T47D (cell line): Measurements from ENCODE around the gene MAP3K20.
A peak's percentile ranks its signal among the peaks of the same experiment; 100 is the strongest.
"Not testable (repeated sequence)": the region's sequence is repeated elsewhere in the genome, so short reads cannot be mapped to it uniquely, and the experiment has no call there.

Experiments
- DNase-seq, 2 experiments: peaks; one replicate each; pipeline versions ENCODE4 v3.0.0 to v3.0.0-alpha.2; 2011 to 2012; ENCODE audit warnings: low read depth in 1 of 2, low spot score in 1 of 2
- JUND ChIP-seq: IDR thresholded peaks from 2 replicates; pipeline ENCODE4 v1.6.1; 2012; ENCODE audit warnings: low read depth
- in situ Hi-C: cut with HindIII; loops from 2 replicates; pipeline ENCODE4 v1.10.0; 2016; ENCODE audit warnings: low sequenced_read_pairs, low pct_unique_long_range_greater_than_20kb

Gene MAP3K20

DNA sequence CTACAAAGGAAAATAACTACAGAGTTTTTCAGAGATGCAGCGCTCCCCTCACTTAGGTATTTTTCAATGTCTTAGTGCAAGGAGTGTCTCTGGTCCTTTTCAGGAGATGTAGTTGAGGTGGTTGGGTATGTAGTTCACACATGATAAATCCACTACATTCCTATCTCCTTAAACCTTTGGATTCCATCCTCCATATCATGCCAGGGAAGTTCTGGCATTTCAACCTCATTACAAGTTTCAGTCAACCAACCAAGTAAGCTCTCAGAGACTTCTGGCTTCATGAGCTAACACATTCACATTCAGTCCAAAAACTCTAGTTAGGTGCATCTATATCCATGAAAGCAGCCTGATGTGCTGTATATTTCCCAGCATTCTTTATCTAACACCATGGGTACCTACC lies 47.3 kb downstream of the MAP3K20 start:
- in situ Hi-C loops, result no loop called here
- DNase-seq, result no peak
- no peak for TF ChIP-seq JUND

DNA sequence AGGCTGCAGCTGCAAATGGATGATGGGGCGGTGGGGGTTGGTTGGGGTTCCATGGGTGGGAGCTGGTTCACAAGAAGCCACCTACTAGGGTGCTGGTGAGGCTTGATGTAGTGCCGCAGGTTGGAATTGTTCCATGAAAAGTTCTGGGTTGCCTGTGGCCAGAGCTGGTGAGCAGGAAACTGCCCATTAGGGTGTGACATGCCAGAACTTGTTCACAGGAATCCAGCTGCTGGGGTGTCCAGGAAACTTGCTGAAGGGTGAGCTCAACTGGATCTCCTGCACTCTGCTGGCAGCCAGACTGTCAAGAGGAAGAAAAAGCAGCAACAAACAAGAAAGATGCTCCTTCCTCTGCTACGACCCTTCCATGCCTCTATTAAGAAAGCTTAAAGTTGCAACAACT lies 48.8 kb downstream of the MAP3K20 start:
- peak in 1 of 2 experiments; percentile 46 for DNase-seq
- in situ Hi-C loops, result no loop called here
- TF ChIP-seq JUND, result no peak

DNA sequence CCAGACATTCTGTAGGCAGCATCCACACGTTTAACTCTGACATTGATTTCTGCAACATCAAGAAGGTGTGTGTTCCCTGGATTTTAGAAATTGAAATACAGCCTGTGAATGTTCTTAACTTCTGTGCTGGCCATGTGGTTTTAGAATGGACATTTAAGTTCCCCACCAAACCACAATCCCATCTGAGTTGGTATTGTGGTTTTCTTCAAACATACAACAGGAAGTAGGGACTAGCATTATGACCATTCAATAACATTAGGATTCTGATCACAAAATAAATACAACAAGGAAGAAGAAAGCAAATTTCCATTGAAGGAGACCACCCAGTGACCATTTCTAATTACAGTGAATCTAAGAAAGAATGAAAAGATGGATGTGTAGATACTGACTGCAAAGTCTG lies 51.2 kb downstream of the MAP3K20 start:
- in situ Hi-C loops, result no loop called here
- DNase-seq, result no peak
- no peak for TF ChIP-seq JUND

DNA sequence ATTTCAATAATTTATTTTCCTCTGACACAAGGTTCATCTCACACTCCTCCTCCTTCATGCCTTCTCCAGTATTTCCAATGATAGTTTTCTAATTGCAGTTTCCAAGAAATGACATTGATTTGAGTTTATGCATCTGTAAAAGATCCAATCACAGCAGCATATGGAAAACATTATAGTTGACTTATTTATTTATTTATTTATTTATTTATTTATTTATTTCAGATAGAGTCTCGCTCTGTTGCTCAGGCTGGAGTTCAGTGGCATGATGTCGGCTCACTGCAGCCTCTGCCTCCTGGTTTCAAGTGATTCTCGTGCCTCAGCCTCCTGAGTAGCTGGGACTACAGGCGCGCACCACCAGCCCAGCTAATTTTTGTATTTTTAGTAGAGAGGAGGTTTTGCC lies 52.5 kb downstream of the MAP3K20 start:
- in situ Hi-C loops, DNase-seq: not testable (repeated sequence)

DNA sequence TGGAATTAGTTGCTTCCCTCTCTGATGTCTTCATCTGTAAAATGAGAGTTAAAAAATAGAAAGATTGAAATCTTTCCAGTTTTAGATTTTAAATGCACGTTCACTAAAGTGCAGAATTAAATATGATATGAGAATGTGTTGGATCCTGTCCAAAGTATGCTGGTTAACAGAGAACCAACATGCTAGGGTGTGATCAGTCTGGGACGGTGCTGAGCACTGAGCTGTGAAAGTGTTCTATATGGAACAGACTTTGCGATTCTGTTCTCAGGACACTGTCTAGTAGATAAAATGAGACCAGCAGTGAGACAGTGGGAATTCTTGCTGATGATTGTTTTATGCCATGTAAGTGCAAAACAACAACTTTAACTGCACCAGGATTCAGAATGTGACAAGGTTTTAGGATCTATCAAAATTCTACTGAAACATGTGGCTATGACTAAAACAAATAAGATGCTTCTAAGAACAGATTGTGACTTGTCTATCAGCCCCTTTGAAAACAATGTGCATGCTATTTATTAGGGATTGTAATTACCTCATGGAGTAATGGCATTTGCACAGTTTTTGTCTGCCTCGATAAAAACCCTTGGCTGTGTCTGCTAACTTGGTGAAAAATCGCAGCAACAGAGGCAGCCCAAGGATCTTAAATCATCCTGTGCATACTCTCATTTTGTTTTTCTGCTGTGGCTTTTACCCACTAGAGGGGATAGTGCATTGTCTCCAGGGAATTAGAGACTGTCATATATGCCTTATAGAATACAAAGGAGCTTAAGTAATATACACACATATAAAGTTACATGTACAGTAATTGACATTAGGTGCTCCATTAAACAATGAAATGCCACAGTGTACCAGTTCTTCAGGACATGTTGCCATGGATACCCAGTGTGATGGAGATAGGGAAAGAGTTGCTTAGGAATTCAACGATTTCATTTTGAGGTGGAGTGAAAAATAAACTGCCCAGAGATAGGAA lies 55.1 kb downstream of the MAP3K20 start:
- no peak for TF ChIP-seq JUND
- DNase-seq, result no peak
- in situ Hi-C loops, result no loop called here

DNA sequence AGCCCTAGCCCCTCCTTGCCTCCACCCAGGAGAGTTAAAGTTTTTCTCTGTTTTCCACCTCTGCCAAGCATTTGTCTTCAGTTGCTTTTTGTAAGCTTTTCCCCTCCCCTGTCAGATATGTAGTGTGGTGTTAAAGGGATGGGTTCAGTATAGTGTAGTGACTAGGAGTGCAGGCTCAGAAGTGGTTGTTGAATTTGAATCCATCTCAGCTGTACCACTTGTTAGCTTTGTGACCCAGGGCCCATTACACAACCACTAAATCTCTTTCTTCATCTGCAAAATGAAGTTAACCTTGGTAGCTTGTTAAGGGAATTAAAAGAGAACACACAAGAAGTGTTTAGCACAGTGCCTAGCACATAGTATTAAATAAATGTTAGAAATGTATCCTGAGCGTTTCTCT lies 56.9 kb downstream of the MAP3K20 start:
- DNase-seq, result no peak
- TF ChIP-seq JUND, result no peak
- in situ Hi-C loops, result no loop called here

DNA sequence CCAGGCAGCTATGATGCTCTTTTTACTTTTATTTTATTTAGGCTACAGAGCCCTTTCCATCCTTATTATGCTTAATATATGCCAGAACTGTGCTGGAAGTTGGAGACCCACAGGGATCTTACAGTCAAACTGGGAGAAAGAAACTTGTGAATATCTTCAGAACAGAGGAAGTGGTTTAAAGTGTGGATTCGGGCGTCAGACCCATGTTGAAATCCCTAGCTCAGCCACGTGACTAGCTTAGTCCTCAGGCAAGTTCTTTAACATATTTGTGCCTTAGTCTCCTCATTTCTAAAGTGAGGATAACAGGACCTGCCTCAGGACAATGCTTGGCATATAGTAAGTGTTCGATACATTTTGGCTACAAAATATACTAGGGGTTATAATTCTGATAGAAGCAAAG lies 59.1 kb downstream of the MAP3K20 start:
- no peak for TF ChIP-seq JUND
- in situ Hi-C loops, result no loop called here
- no peak for DNase-seq

DNA sequence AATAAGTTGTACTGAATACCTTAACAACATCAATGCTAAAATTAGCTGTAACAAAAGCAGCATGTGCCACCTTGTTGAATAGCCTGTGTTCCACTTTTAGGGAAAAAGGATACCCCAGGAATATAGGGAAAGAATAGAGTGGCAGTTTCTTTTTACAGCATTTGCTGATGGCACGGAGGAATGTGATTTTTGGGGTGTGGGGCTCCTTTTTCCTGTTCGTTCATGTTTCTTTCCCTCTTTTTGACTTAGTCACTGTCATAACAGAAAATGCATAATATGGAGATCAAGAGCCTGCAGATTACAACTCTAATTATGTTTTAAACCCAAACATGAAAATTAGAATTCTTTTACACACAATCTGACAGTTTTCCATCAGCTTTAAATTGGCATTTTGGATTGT lies 60.4 kb downstream of the MAP3K20 start:
- no peak for TF ChIP-seq JUND
- no peak for DNase-seq
- in situ Hi-C loops, result no loop called here

DNA sequence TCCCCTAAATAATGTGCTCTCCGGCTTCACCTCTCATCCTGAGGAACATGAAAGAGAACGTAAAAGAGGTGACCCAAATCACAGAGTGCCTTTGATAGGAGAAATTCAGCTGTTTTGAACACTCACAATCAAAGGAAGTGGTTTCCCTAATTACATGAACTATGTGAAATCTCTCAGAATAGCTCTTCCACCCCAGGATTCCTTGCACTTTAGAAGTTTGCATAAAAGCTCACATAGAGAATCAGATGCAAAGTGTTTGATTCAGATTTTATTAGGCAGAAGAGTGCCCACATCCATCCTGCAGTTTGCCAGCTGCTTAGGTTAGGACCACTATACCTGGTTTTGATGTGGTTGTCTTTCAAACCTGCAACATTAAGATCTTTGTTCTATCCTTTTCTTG lies 61.0 kb downstream of the MAP3K20 start:
- no peak for TF ChIP-seq JUND
- DNase-seq, result no peak
- in situ Hi-C loops, result no loop called here

DNA sequence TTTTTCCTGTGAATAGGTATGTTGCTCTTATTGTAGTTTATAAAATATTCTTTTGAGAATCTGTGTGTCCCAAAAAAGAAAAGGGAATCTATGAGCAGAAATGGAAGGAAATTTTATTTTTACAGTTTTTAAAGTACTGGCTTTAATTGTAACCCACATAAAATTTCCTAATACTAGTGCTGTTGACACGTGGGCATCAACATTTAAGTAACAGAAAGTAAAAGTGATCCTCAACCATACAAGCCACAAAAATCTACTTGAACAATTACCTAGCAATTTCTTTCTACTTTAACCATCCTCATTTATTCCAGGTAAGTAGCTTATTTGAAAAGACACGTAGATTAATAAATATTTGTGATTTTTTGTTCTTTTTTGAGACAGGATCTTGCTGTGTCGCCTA lies 62.0 kb downstream of the MAP3K20 start:
- no peak for TF ChIP-seq JUND
- no peak for DNase-seq
- in situ Hi-C loops, result no loop called here

DNA sequence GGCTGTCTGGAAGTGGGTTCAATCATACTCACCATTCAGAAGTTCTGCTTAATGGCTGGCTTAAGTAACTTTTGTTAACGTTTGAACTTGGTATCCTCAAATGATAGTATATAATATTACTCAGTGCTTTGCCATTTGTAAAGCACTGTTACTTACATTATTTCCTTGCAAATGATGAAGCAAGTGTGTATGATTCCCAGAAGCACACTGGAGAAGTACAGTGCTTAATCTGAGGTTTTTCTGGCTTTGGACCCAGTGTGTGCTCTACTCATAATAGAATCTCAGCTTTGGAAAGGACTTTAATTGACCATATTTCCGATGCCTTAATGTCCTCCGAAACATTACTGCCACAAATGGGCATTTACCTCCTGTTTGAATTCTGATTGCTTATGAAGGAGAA lies 63.3 kb downstream of the MAP3K20 start:
- no peak for TF ChIP-seq JUND
- in situ Hi-C loops, result no loop called here
- DNase-seq, result no peak

DNA sequence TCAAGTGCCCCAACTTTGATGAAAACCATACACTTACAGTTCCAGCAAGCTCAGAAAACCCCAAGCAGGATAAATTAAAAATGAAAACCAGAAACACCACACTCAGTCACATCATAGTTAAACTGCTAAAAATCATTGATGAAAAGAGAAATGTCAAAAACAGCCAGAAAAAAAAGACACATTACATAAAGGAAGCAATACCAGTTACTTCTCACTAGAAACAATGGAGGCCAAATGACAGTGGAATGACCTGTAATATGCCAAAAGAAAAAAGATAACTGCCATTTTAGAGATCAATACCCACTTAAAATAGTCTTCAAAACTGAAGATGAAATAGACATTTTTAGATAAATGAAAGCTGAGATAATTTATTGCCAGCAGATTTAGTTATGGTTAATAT lies 66.0 kb downstream of the MAP3K20 start:
- no peak for DNase-seq
- in situ Hi-C loops, result no loop called here
- TF ChIP-seq JUND, result no peak

DNA sequence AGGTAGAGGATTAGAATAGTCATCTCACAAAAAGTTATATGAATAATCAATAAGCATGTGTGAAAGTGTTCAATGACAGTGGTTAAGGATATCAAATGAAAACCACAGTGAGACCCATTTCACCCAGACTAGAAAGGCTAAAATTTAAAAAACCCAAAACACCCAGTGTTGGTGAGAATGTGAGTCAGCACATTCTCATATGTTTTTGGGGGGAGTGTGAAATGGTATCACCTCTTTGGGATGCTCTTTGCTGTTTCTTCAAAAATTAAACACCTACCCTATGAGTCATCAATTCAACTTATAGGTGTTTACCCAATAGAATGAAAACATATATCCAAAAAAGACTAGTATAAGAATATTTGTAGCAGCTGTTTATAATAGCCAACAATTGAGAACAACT lies 69.8 kb downstream of the MAP3K20 start:
- TF ChIP-seq JUND, result no peak
- in situ Hi-C loops, result no loop called here
- no peak for DNase-seq

DNA sequence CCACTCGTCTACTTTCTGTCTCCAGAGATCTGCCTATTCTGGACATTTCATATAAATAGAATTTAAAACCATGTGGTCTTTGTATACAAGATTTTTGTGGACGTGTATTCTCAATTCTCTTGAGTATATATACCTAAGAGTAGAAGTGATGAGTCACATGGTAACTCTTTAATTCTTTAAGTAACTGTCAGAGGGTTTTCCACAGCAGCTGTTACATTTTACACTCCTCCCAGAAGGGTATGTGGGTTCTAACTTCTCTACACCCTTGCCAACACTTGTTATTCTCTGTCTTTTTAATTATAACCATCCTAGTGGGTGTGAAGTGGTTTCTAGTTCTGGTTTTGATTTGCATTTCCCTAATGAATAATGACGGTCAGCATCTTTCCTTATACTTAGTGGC lies 70.9 kb downstream of the MAP3K20 start:
- in situ Hi-C loops, result no loop called here
- no peak for TF ChIP-seq JUND
- DNase-seq, result no peak
